HK-2 (cell line): ENCODE measurements around the gene TNFRSF13B.
"Not testable (repeated sequence)": the region's sequence is repeated elsewhere in the genome, so short reads cannot be mapped to it uniquely, and the experiment has no call there.

Experiments used
- DNase-seq: peaks from one replicate; pipeline ENCODE4 v3.0.0-alpha.2; 2018; ENCODE audit not compliant: unreplicated experiment

The TNFRSF13B gene

GRCh38 chr17:17004997-17005614, 33.2 kb upstream of the TNFRSF13B start:
- DNase-seq, result not testable (repeated sequence)

GRCh38 chr17:17004251-17004996, 32.5 kb upstream of the TNFRSF13B start:
- DNase-seq, result no peak

GRCh38 chr17:17002731-17003715, 31.1 kb upstream of the TNFRSF13B start:
- DNase-seq, result not testable (repeated sequence)

- DNase-seq, result peak; percentile 72
Observed at GRCh38 chr17:17001874-17002520, 30.1 kb upstream of the TNFRSF13B start.

- no peak for DNase-seq
Observed at GRCh38 chr17:17001076-17001777, 29.3 kb upstream of the TNFRSF13B start.

GRCh38 chr17:16999931-17000625, 28.2 kb upstream of the TNFRSF13B start:
- DNase-seq, result no peak

GRCh38 chr17:16997514-16998429, 25.9 kb upstream of the TNFRSF13B start:
- no peak for DNase-seq

- DNase-seq, result not testable (repeated sequence)
Observed at GRCh38 chr17:16996726-16997125, 24.8 kb upstream of the TNFRSF13B start.

- DNase-seq, result no peak
Observed at GRCh38 chr17:16995930-16996329, 24.0 kb upstream of the TNFRSF13B start.

GRCh38 chr17:16994631-16995030, 22.7 kb upstream of the TNFRSF13B start:
- no peak for DNase-seq

GRCh38 chr17:16991349-16992009, 19.6 kb upstream of the TNFRSF13B start:
- peak; percentile 73 for DNase-seq

- DNase-seq, result no peak
Observed at GRCh38 chr17:16989953-16990860, 18.3 kb upstream of the TNFRSF13B start.

- DNase-seq, result no peak
Observed at GRCh38 chr17:16989230-16989952, 17.5 kb upstream of the TNFRSF13B start.

- no peak for DNase-seq
Observed at GRCh38 chr17:16988749-16989229, 16.9 kb upstream of the TNFRSF13B start.

- peak; percentile 55 for DNase-seq
Observed at GRCh38 chr17:16987830-16988601, 16.1 kb upstream of the TNFRSF13B start.
